ENCODE data around the gene RELN.

RELN gene

DNA sequence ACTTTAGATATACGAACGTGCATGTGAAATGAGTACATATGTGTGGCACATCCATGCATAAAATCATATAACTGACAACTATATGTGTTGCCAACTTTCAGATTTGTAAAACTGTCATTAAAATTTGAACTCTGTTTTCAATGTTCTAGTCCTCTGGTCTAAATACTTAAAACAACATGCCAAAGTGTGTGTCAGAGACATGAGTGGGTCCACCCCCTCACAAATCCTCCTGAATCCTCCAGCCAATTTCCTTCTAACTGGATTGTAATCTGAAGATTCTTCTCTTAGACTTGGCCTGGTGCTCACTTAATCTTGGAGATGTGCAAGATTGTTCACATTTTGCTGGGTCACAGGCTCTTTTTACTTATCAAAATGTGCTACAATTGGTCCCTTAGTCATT is 184.1 kb downstream of the RELN start:
- TF ChIP-seq, protein P1, sequence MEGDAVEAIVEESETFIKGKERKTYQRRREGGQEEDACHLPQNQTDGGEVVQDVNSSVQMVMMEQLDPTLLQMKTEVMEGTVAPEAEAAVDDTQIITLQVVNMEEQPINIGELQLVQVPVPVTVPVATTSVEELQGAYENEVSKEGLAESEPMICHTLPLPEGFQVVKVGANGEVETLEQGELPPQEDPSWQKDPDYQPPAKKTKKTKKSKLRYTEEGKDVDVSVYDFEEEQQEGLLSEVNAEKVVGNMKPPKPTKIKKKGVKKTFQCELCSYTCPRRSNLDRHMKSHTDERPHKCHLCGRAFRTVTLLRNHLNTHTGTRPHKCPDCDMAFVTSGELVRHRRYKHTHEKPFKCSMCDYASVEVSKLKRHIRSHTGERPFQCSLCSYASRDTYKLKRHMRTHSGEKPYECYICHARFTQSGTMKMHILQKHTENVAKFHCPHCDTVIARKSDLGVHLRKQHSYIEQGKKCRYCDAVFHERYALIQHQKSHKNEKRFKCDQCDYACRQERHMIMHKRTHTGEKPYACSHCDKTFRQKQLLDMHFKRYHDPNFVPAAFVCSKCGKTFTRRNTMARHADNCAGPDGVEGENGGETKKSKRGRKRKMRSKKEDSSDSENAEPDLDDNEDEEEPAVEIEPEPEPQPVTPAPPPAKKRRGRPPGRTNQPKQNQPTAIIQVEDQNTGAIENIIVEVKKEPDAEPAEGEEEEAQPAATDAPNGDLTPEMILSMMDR (IDR thresholded peaks at IDR 0.05; ENCODE audit: low read depth, low read length): no peak
- H3K4me3 ChIP-seq (ENCODE audit: low read depth, low read length): no peak overlapping the region

GRCh38 chr7:103803631-103804030 is 185.8 kb downstream of the RELN start:
- H3K4me3 ChIP-seq (ENCODE audit: low read depth, low read length): no peak overlapping the region
- TF ChIP-seq, protein P1 (IDR thresholded peaks at IDR 0.05; ENCODE audit: low read depth, low read length): no peak

- no peak overlapping the region for H3K4me3 ChIP-seq (ENCODE audit: low read depth, low read length)
- TF ChIP-seq, protein P1 (IDR thresholded peaks at IDR 0.05; ENCODE audit: low read depth, low read length): no peak
Measured at GRCh38 chr7:103799298-103799697, 190.2 kb downstream of the RELN start.

GRCh38 chr7:103797647-103798307 is 191.7 kb downstream of the RELN start:
- no peak overlapping the region for H3K4me3 ChIP-seq (ENCODE audit: low read depth, low read length)
- TF ChIP-seq, protein P1 (IDR thresholded peaks at IDR 0.05; ENCODE audit: low read depth, low read length): no peak

DNA sequence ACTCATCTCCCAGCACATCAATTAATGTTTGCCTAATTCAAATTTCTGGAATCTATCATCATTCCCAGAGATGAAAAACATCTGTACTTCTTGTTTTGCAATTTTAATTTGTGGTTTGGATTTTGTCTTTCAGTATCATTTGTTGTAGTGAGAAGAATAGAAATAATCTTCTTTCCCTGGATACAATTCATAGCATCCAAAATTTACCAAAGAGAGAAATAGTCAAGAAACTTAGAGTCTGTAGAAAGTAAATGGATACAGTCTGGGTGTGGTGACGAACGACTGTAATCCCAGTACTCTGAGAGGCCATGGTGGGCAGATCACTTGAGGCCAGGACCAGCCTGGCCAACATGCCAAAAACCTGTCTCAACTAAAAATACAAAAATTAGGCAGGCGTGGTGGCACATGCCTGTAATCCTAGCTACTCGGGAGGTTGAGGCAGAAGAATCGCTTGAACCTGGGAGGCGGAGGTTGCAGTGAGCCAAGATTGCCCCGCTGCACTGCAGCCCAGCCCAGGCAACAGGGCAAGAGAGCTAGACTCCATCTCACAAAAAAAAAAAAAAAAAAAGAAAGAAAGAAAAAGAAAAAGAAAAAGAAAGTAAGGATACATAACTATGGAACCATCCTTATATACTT is 193.0 kb downstream of the RELN start:
- TF ChIP-seq, protein P1 (IDR thresholded peaks at IDR 0.05; ENCODE audit: low read depth, low read length): no peak
- H3K4me3 ChIP-seq (ENCODE audit: low read depth, low read length): no peak overlapping the region

DNA sequence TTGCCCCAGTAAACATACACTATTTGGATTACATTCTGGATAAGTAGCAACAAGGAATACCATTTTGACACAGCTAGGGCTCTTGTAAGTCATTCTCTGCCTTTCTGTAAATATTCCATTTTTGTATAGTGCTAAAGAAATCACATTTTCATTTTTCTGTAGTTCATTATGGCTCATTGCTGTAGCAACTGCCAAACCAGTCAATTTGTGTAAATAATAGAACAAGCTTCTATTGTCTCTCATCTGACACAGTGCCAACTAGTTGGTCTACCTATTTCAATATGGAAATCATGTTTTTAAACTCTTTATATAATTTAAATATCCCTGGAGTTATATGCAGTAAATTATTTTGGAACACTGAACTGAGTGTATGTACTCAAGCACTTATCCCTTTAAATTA is 193.7 kb downstream of the RELN start:
- TF ChIP-seq, protein P1 (IDR thresholded peaks at IDR 0.05; ENCODE audit: low read depth, low read length): no peak
- no peak overlapping the region for H3K4me3 ChIP-seq (ENCODE audit: low read depth, low read length)

GRCh38 chr7:103795107-103795506 is 194.4 kb downstream of the RELN start:
- H3K4me3 ChIP-seq (ENCODE audit: low read depth, low read length): no peak overlapping the region
- TF ChIP-seq, protein P1 (IDR thresholded peaks at IDR 0.05; ENCODE audit: low read depth, low read length): no peak
